Calu3 (cell line): Measurements from ENCODE around the gene TFCP2. TPM values are rescaled to one million over a fixed set of nuclear protein-coding genes. Genes with fewer than 3 reads are reported as not detected.
A peak's percentile ranks its signal among the peaks of the same experiment; 100 is the strongest.

Experiments
- BruUV-seq: library from RNA; stranded (reverse); fragments of 400-500 nt; replicated peaks from 2 replicates; lab custom pipeline; 2021; lab: Mats Ljungman, UMichigan
- CTCF ChIA-PET: fragments of 300-600 bp; sonication (Branson Sonifier 250); formaldehyde crosslinking; loops from one replicate; lab custom pipeline; 2022; ENCODE audit warnings: antibody characterized with exemption; lab: Charles Lee
- DNase-seq: peaks from one replicate; pipeline ENCODE4 v3.0.0; 2022
- H3K27ac Mint-ChIP-seq: one replicate; pipeline ENCODE4 v1.8.0; 2022; ENCODE audit warnings: mixed read lengths; ENCODE audit not compliant: unreplicated experiment
- H3K27me3 Mint-ChIP-seq: one replicate; pipeline ENCODE4 v1.8.0; 2022; ENCODE audit warnings: mixed read lengths; ENCODE audit not compliant: unreplicated experiment
- H3K36me3 Mint-ChIP-seq: one replicate; pipeline ENCODE4 v1.8.0; 2022; ENCODE audit warnings: mild to moderate bottlenecking, moderate library complexity, mixed read lengths; ENCODE audit not compliant: insufficient read depth, unreplicated experiment
- H3K4me1 Mint-ChIP-seq: one replicate; pipeline ENCODE4 v1.8.0; 2022; ENCODE audit warnings: mild to moderate bottlenecking, low read depth, mixed read lengths; ENCODE audit not compliant: unreplicated experiment
- H3K4me3 Mint-ChIP-seq: one replicate; pipeline ENCODE4 v1.8.0; 2022; ENCODE audit warnings: mild to moderate bottlenecking, low read depth, moderate library complexity, mixed read lengths; ENCODE audit not compliant: unreplicated experiment
- H3K9me3 Mint-ChIP-seq: one replicate; pipeline ENCODE4 v1.8.0; 2022; ENCODE audit warnings: low read depth, mixed read lengths; ENCODE audit not compliant: unreplicated experiment
- CTCF ChIP-seq: fragments of 200-600 bp; IDR thresholded peaks from one replicate; pipeline ENCODE4 v1.8.0; 2022; ENCODE audit warnings: antibody characterized with exemption; ENCODE audit not compliant: unreplicated experiment
- intact Hi-C: fragments of 100-400 bp; cut with micrococcal nuclease; formaldehyde crosslinking; loops from one replicate; pipeline ENCODE4 v1.10.0; 2022; ENCODE audit not compliant: unreplicated experiment
- total RNA-seq: library from RNA; stranded (reverse); gene quantifications from 2 replicates; pipeline ENCODE4 v1.2.3, GENCODE V29; 2022

Gene TFCP2
- total RNA-seq, 1 experiment from 2014 or later: 19.6 TPM

DNA sequence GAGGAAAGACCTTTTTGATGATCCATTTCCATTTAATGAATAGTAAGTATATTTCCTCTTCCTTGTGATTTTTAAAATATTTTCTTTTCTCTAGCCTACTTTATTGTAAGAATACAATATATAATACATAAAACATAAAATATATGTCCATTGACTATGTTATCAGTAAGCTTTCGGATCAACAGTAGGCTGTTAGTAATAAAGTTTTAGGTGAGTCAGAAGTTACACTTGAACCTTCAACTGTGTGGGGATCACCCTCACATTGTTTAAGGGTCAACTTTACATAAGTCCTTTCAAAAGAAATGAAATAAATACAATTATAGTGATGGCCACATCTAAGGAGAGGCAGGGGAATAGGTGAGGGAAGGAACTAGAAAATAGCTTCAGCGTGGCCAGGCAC lies 5.0 kb upstream of the TFCP2 start:
- Mint-ChIP-seq H3K36me3 (no peaks in the 10 kb centered on the region), H3K4me3 (no peak overlapping the region), H3K27ac (no peak overlapping the region), H3K27me3 (no peaks in the 10 kb centered on the region), H3K4me1 (no peaks in the 10 kb centered on the region), H3K9me3 (no peaks in the 10 kb centered on the region)
- CTCF ChIA-PET: no interaction called here
- BruUV-seq: no TSS peak
- DNase-seq: no peak
- no peak for TF ChIP-seq CTCF
- intact Hi-C loops: no loop called here

GRCh38 chr12:51174501-51174900 lies 1.6 kb upstream of the TFCP2 start:
- Mint-ChIP-seq H3K27ac (no peak overlapping the region), H3K36me3 (no peaks in the 10 kb centered on the region), H3K9me3 (no peaks in the 10 kb centered on the region), H3K4me1 (no peaks in the 10 kb centered on the region), H3K4me3 (no peak overlapping the region), H3K27me3 (no peaks in the 10 kb centered on the region)
- no peak for DNase-seq
- no TSS peak for BruUV-seq
- no peak for TF ChIP-seq CTCF
- CTCF ChIA-PET: interaction anchor here (0.6 kb wide), 1 partner anchor 44 kb away, joined by 6 read pairs; the partner anchor contains the start of gene POU6F1
- intact Hi-C loops: no loop called here

- TSS peak; percentile 60 for BruUV-seq
- no peaks in the 10 kb centered on the region for H3K4me1 Mint-ChIP-seq
- no peak for TF ChIP-seq CTCF
- no peaks in the 10 kb centered on the region for H3K27me3 Mint-ChIP-seq
- no peaks in the 10 kb centered on the region for H3K9me3 Mint-ChIP-seq
- no peak overlapping the region for H3K4me3 Mint-ChIP-seq
- no peak overlapping the region for H3K27ac Mint-ChIP-seq
- DNase-seq: peak; percentile 24
- H3K36me3 Mint-ChIP-seq: no peaks in the 10 kb centered on the region
- intact Hi-C loops: no loop called here
- CTCF ChIA-PET: interaction anchor here (0.9 to 1.2 kb wide), 2 partner anchors 46 to 169 kb away, joined by 3 read pairs; partner anchors contain the start of gene POU6F1
Measured at GRCh38 chr12:51171884-51172514, 936 bp downstream of the TFCP2 start.

DNA sequence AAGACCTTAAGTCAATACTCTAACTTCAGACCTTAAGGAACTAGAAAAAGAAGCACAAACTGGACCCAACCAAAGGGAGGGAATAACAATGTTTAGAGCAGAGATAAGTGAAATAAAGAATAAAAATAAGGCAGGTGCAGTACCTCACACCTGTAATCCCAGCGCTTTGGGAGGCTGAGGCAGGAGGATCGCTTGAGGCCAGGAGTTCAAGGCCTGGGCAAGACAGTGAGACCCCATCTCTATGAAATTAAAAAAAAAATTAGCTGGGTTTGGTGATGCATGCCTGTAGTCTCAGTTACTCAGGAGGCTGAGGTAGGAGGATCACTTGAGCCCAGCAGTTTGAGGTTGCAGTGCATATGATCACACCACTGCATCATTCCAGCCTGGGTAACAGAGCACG lies 9.1 kb downstream of the TFCP2 start:
- no peak for DNase-seq
- Mint-ChIP-seq H3K27ac (no peak overlapping the region), H3K27me3 (no peaks in the 10 kb centered on the region), H3K4me3 (no peak overlapping the region), H3K4me1 (no peaks in the 10 kb centered on the region), H3K36me3 (peaks cover 5% of the 10 kb centered on the region), H3K9me3 (no peaks in the 10 kb centered on the region)
- intact Hi-C loops: no loop called here
- TF ChIP-seq CTCF: no peak
- CTCF ChIA-PET: no interaction called here
- BruUV-seq: no TSS peak
